ENCODE measurements around the gene CLHC1. TPM values are rescaled to one million over a fixed set of nuclear protein-coding genes. Genes with fewer than 3 reads are reported as not detected.
"Not testable (repeated sequence)": the region's sequence is repeated elsewhere in the genome, so short reads cannot be mapped to it uniquely, and the experiment has no call there.

Gene CLHC1
- 10 to 100 TPM; 11.3 to 21.3 (median 15.6) TPM for total RNA-seq
- polyA plus RNA-seq, result 1 to 10 TPM; 5.6 to 7.8 TPM
- long read RNA-seq, donor 1, partial matches to known transcripts, result 2 of 9 reads
- long read RNA-seq, donor 1, other reads (novel, unspliced or antisense), result 7 of 9 reads
- long read RNA-seq, donor 2, partial matches to known transcripts, result 2,608 of 5,586 reads
- long read RNA-seq, donor 2, other reads (novel, unspliced or antisense), result 2,977 of 5,586 reads
- long read RNA-seq, donor 3, partial matches to known transcripts, result 0 of 7 reads
- long read RNA-seq, donor 3, other reads (novel, unspliced or antisense), result 7 of 7 reads

- intact Hi-C loops (cut with DNase I), result no loop called here
- DNase-seq, result peak; percentile 90 to 95 (median 93)
- 0% methylated on average over 37 of the region's 37 CpGs for WGBS, 3 donors
These were observed at the start of gene CLHC1, which contains the start of gene RPS27A for GRCh38 chr2:55232084-55232862. TSS of gene CLHC1 (minus strand) at chr2:55232293. CDS start at chr2:55222411, 9,882 bp downstream. TSS of gene RPS27A (plus strand) at chr2:55232688. CDS start at chr2:55232825, 137 bp downstream.

GRCh38 chr2:55280851-55281546, 48.9 kb upstream of the CLHC1 start:
- DNase-seq, result not testable (repeated sequence)

More at GRCh38 chr2:55232084-55232862, at the start of gene CLHC1, which contains the start of gene RPS27A:
- no peaks in the 10 kb centered on the region for H3K9me3 ChIP-seq
- H3K27me3 ChIP-seq, result no peaks in the 10 kb centered on the region
- no peaks in the 10 kb centered on the region for H3K36me3 ChIP-seq
- TF ChIP-seq POLR2A (IDR thresholded peaks at IDR 0.05) (peak; percentile 84), EP300 (IDR thresholded peaks at IDR 0.05) (peak; percentile 74), CTCF (IDR thresholded peaks at IDR 0.05) (peak in 2 of 3 donors; percentile 22 to 31)
- H3K27ac ChIP-seq, result peak within 1 kb of the TSS; percentile 26 to 91
- peaks cover 8% of the 10 kb centered on the region for H3K4me1 ChIP-seq (ENCODE audit: insufficient read depth)
- peak within 1 kb of the TSS; percentile 87 for H3K4me3 ChIP-seq

GRCh38 chr2:55279859-55280424, 47.8 kb upstream of the CLHC1 start:
- H3K4me3 ChIP-seq; intact Hi-C loops (cut with DNase I); H3K27me3 ChIP-seq; H3K9me3 ChIP-seq; H3K27ac ChIP-seq; H3K36me3 ChIP-seq; H3K4me1 ChIP-seq (ENCODE audit: insufficient read depth); DNase-seq: not testable (repeated sequence)
- WGBS, 3 donors, result 41 to 51% (median 49%) methylated on average over 7 of the region's 7 CpGs

More at GRCh38 chr2:55280851-55281546, 48.9 kb upstream of the CLHC1 start:
- intact Hi-C loops (cut with DNase I); H3K27ac ChIP-seq; H3K4me1 ChIP-seq (ENCODE audit: insufficient read depth); H3K27me3 ChIP-seq; H3K4me3 ChIP-seq; H3K36me3 ChIP-seq; H3K9me3 ChIP-seq: not testable (repeated sequence)
- WGBS, 3 donors, result 87 to 96% (median 94%) methylated on average over 5 of the region's 5 CpGs

- intact Hi-C loops (cut with DNase I), result not testable (repeated sequence)
These were observed 47.2 kb upstream of the CLHC1 start for GRCh38 chr2:55279214-55279835.

GRCh38 chr2:55277310-55277709, 45.2 kb upstream of the CLHC1 start:
- no peak for TF ChIP-seq CTCF (IDR thresholded peaks at IDR 0.05)
- TF ChIP-seq POLR2A (IDR thresholded peaks at IDR 0.05), result no peak
- TF ChIP-seq EP300 (IDR thresholded peaks at IDR 0.05), result no peak
- intact Hi-C loops (cut with DNase I), result no loop called here
- Histone ChIP-seq H3K4me3 (no peak overlapping the region), H3K27ac (no peak overlapping the region), H3K4me1 (ENCODE audit: insufficient read depth) (no peaks in the 10 kb centered on the region), H3K27me3 (no peaks in the 10 kb centered on the region), H3K36me3 (no peaks in the 10 kb centered on the region), H3K9me3 (no peaks in the 10 kb centered on the region)
- 73 to 75% (median 73%) methylated on average over 3 of the region's 3 CpGs for WGBS, 3 donors
- no peak for DNase-seq

More at GRCh38 chr2:55279214-55279835, 47.2 kb upstream of the CLHC1 start:
- not testable (repeated sequence) for H3K27me3 ChIP-seq; DNase-seq; H3K9me3 ChIP-seq; H3K4me3 ChIP-seq; H3K27ac ChIP-seq; H3K36me3 ChIP-seq; H3K4me1 ChIP-seq (ENCODE audit: insufficient read depth)
- WGBS, 3 donors, result 18 to 28% (median 19%) methylated on average over 10 of the region's 10 CpGs

- H3K27ac ChIP-seq; DNase-seq; intact Hi-C loops (cut with DNase I); H3K9me3 ChIP-seq; H3K36me3 ChIP-seq; H3K27me3 ChIP-seq; H3K4me1 ChIP-seq (ENCODE audit: insufficient read depth); H3K4me3 ChIP-seq: not testable (repeated sequence)
- 88 to 94% (median 92%) methylated on average over 2 of the region's 2 CpGs for WGBS, 3 donors
These were observed 42.3 kb upstream of the CLHC1 start for GRCh38 chr2:55274346-55274745.

Measured in ovary (tissue), 10 donors.